OCI-LY1 (cell line): ENCODE results near the gene NUCB2.

Source experiments
- CTCF ChIP-seq: fragments of 200-600 bp; sonication (generic), shearing (Covaris generic); IDR thresholded peaks from 2 replicates; pipeline ENCODE4 v1.5.1; 2017; ENCODE audit warnings: mild to moderate bottlenecking, antibody characterized with exemption, low read length, moderate library complexity, mixed read lengths
- EZH2 ChIP-seq: fragments of 200-600 bp; sonication (generic), shearing (Covaris generic); IDR thresholded peaks from 2 replicates; pipeline ENCODE4 v1.8.0; 2017; ENCODE audit warnings: borderline replicate concordance, mixed run types, mild to moderate bottlenecking, antibody characterized with exemption, low read length, moderate library complexity, mixed read lengths

GRCh38 chr11:17347676-17348075 lies 71.1 kb downstream of the NUCB2 start:
- no peak for TF ChIP-seq CTCF
- no peak for TF ChIP-seq EZH2
